Ovary (tissue), 3 donors: ENCODE data around the gene SFXN5.

Source experiments
- CTCF ChIP-seq, 3 donors: fragments of 450-650 bp in 2 of 3; fragments of 200-600 bp in 1 of 3; IDR thresholded peaks; one replicate each; pipeline versions ENCODE4 v1.5.1 to v1.8.0; 2016 to 2022; ENCODE audit warnings: antibody characterized with exemption in 3 of 3, mild to moderate bottlenecking in 1 of 3
- POLR2A ChIP-seq: fragments of 450-650 bp; IDR thresholded peaks from one replicate; pipeline ENCODE4 v1.6.1; 2017; ENCODE audit warnings: antibody characterized with exemption, mild to moderate bottlenecking, moderate library complexity
- donor health status: DM: no; HTN: no; CAD: no.

- TF ChIP-seq CTCF (IDR thresholded peaks at IDR 0.05) (no peak), POLR2A (no peak)
These were observed 31.6 kb upstream of the SFXN5 start for GRCh38 chr2:73103018-73103542.
